HFFc6 (cell line): Measurements from ENCODE around the gene PDE2A. TPM values are rescaled to one million over a fixed set of nuclear protein-coding genes. Genes with fewer than 3 reads are reported as not detected.
A peak's percentile ranks its signal among the peaks of the same experiment; 100 is the strongest.

Source experiments
- DNase-seq: peaks from one replicate; pipeline ENCODE4 v3.0.0-alpha.2; 2018
- H3K27ac Mint-ChIP-seq: 2 replicates; pipeline ENCODE4 v1.8.0; 2020; ENCODE audit warnings: mild to moderate bottlenecking, mixed read lengths
- H3K27me3 Mint-ChIP-seq: 2 replicates; pipeline ENCODE4 v1.8.0; 2021; ENCODE audit warnings: mild to moderate bottlenecking, moderate library complexity, mixed read lengths; ENCODE audit not compliant: insufficient read depth
- H3K36me3 Mint-ChIP-seq: 2 replicates; pipeline ENCODE4 v1.8.0; 2021; ENCODE audit warnings: low read depth, mixed read lengths
- H3K4me1 Mint-ChIP-seq: 2 replicates; pipeline ENCODE4 v1.8.0; 2020; ENCODE audit warnings: low read depth, mixed read lengths
- H3K4me3 Mint-ChIP-seq: 2 replicates; pipeline ENCODE4 v1.8.0; 2020; ENCODE audit warnings: mild to moderate bottlenecking, moderate library complexity, mixed read lengths
- H3K9me3 Mint-ChIP-seq: 2 replicates; pipeline ENCODE4 v1.8.0; 2020; ENCODE audit warnings: mild to moderate bottlenecking, mixed read lengths
- total RNA-seq, 6 experiments: library from RNA; stranded (reverse); fragmentation: NEBNext Ultra II Directional; extraction: Animal tissue kit (Norgen Biotek cat#: 25700); gene quantifications; 2 replicates in 1 of 6; 3 replicates in 5 of 6; pipeline ENCODE4 v1.2.3, GENCODE V29; 2021
- TF ChIP-seq, protein P1 (sequence below): fragments of 200-600 bp; sonication (generic); IDR thresholded peaks from 2 replicates; pipeline ENCODE4 v1.5.0; 2021; ENCODE audit warnings: antibody characterized with exemption, mild to moderate bottlenecking

PDE2A gene
- total RNA-seq, 6 experiments from 2014 or later, result 0.07 to 0.57 (median 0.40) TPM

DNA sequence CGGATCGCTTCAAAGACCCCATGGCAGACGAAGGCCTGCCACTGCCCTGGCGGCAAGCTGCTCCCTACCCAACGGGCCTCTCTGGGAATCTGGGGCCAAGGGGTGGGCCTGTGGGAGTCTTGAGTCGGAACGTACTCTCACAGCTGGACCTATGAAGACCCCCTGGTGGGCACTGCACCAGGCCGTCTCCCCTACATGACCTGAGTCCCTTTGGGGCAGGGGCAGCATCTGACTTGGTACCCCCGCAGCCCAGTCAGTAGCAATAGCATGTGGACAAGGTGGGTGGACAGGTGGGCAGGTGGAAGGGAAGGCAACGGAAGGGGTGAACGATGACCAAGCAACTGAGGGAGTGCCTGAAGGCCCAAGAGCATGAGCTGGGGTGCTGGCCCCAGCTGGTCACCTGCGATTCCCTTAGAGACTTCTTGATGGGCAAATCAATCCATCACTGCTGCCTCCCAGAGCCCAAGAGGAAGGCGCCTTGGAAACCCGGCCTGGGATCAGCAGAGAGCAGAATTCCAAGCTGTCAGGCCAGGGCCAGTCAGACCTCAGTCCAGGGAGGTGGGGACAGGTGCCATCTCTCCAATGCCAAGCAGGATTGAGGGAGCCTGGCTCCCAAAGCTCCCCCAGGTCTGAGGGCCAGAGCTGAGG lies 42.7 kb upstream of the PDE2A start:
- no peak overlapping the region for H3K27ac Mint-ChIP-seq
- DNase-seq, result no peak

DNA sequence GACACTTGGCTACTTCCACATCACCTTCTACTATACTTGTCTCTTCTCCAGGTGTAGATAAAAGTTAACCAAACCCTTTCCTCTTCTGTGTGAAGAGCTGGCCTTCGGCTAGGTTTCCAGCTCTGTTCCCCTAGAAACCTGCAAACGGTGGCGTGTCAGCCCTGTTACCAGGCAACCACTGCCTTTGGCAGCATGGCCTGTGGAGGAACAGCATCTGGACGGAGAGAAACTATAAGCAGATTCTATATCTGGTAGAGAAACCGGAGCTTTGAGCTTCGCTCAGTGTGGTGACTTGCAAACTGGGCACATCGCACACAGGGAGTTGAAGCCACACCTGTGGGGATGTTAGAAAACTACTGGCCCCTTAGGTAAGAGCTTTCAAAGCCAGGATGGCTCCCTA lies 42.1 kb upstream of the PDE2A start:
- TF ChIP-seq, protein P1, sequence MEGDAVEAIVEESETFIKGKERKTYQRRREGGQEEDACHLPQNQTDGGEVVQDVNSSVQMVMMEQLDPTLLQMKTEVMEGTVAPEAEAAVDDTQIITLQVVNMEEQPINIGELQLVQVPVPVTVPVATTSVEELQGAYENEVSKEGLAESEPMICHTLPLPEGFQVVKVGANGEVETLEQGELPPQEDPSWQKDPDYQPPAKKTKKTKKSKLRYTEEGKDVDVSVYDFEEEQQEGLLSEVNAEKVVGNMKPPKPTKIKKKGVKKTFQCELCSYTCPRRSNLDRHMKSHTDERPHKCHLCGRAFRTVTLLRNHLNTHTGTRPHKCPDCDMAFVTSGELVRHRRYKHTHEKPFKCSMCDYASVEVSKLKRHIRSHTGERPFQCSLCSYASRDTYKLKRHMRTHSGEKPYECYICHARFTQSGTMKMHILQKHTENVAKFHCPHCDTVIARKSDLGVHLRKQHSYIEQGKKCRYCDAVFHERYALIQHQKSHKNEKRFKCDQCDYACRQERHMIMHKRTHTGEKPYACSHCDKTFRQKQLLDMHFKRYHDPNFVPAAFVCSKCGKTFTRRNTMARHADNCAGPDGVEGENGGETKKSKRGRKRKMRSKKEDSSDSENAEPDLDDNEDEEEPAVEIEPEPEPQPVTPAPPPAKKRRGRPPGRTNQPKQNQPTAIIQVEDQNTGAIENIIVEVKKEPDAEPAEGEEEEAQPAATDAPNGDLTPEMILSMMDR, result no peak
- no peaks in the 10 kb centered on the region for H3K36me3 Mint-ChIP-seq
- peak overlapping the region; percentile 48; the same call in 1 of the 2 replicates for H3K27ac Mint-ChIP-seq
- DNase-seq, result no peak
- no peaks in the 10 kb centered on the region for H3K9me3 Mint-ChIP-seq
- H3K27me3 Mint-ChIP-seq, result peaks cover 4% of the 10 kb centered on the region
- no peak overlapping the region for H3K4me3 Mint-ChIP-seq
- peaks cover 33% of the 10 kb centered on the region for H3K4me1 Mint-ChIP-seq

More for the DNA sequence above, 42.7 kb upstream of the PDE2A start:
- Mint-ChIP-seq H3K9me3 (no peaks in the 10 kb centered on the region), H3K36me3 (no peaks in the 10 kb centered on the region), H3K4me3 (no peak overlapping the region), H3K4me1 (peaks cover 40% of the 10 kb centered on the region), H3K27me3 (peaks cover 4% of the 10 kb centered on the region)
- TF ChIP-seq, protein P1, result no peak

DNA sequence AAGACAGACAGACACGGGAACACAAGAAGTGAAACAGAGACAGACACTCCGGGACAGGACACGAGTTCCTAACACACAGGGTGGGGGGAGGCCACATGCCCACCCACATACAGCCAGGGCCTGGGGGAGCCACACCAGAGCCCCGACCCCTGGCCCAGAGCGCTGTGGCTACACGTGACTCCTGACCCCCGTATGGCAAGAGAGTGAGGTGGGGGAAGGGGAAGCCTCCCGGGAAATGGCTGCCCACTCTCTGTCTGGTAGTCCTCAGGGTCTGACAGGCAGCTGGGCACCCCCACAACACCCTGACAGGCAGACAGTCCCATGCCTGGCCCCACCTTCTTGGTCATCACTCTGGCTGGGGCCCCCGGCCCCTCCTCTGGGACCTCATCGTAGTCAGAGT lies 38.6 kb upstream of the PDE2A start:
- H3K27ac Mint-ChIP-seq, result no peak overlapping the region; the same call in 1 of the 2 replicates
- H3K27me3 Mint-ChIP-seq, result peaks cover 2% of the 10 kb centered on the region
- TF ChIP-seq, protein P1, result no peak
- DNase-seq, result no peak
- no peaks in the 10 kb centered on the region for H3K9me3 Mint-ChIP-seq
- H3K4me3 Mint-ChIP-seq, result no peak overlapping the region
- H3K4me1 Mint-ChIP-seq, result peaks cover 7% of the 10 kb centered on the region; the same call in 1 of the 2 replicates
- H3K36me3 Mint-ChIP-seq, result no peaks in the 10 kb centered on the region

DNA sequence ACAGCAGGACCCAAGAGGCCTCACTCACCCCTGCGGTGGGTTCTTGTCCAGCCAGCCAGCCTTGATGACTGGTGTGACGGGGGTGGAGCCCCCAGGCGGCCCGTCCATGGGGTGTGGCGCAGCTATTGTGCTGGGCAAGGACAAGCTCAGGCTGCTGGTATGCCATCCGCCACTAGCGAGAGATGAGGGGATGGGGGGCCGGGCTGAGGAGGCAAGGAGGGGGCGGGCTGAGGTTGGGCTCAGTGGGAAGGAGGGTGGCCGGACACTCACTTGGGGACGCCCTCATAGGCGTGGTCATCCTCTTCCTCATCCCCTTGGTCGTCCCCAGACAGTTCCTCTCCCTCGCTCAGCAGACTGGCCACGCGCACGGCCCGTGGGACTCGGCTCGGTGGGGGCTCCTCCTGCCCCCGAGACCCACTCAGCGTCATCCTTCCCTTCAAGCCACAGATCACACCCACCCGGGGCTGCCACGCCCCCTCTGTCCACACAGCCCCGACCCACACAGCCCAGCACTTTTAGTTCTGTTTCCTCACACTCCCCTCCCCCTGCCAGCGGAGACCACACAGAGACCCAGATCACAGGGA lies 38.0 kb upstream of the PDE2A start:
- Mint-ChIP-seq H3K27ac (peak overlapping the region; percentile 12; the same call in 1 of the 2 replicates), H3K9me3 (no peaks in the 10 kb centered on the region), H3K27me3 (peaks cover 2% of the 10 kb centered on the region), H3K4me3 (no peak overlapping the region), H3K36me3 (peaks cover 4% of the 10 kb centered on the region), H3K4me1 (peaks cover 7% of the 10 kb centered on the region; the same call in 1 of the 2 replicates)
- TF ChIP-seq, protein P1, result no peak
- DNase-seq, result no peak

DNA sequence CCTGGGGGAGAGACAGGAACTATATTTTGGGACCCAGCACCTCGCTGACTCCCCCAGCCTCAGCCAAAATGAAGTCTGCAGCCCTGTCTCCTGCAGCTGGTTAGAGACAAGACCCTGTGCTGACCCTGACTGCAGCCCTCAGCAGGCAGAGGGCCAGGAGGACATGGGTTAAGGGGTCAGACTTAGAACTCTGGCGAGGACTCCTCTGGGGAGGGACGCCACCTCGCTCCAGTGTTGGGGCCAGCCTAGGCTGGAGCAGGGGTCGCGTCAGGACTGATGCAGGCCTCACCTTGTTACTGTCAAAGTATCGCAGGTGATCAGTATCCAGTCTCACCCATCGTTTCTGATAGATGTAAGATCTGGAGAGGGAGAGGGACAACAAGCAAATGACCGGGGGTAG lies 36.9 kb upstream of the PDE2A start:
- Mint-ChIP-seq H3K4me1 (peaks cover 10% of the 10 kb centered on the region; the same call in 1 of the 2 replicates), H3K36me3 (peaks cover 13% of the 10 kb centered on the region), H3K27ac (no peak overlapping the region), H3K9me3 (no peaks in the 10 kb centered on the region), H3K4me3 (no peak overlapping the region), H3K27me3 (peaks cover 2% of the 10 kb centered on the region)
- DNase-seq, result no peak
- TF ChIP-seq, protein P1, result no peak
